ENCODE data around the gene MACROD1. TPM values are rescaled to one million over a fixed set of nuclear protein-coding genes. Genes with fewer than 3 reads are reported as not detected.
A peak's percentile ranks its signal among the peaks of the same experiment; 100 is the strongest.

Gene MACROD1
- total and polyA plus RNA-seq, 9 of the 15 experiments (the other 6 are each of a cell fraction or from before 2014, with no cell fraction given) = 1.1 to 60.0 (median 26.4) TPM

DNA sequence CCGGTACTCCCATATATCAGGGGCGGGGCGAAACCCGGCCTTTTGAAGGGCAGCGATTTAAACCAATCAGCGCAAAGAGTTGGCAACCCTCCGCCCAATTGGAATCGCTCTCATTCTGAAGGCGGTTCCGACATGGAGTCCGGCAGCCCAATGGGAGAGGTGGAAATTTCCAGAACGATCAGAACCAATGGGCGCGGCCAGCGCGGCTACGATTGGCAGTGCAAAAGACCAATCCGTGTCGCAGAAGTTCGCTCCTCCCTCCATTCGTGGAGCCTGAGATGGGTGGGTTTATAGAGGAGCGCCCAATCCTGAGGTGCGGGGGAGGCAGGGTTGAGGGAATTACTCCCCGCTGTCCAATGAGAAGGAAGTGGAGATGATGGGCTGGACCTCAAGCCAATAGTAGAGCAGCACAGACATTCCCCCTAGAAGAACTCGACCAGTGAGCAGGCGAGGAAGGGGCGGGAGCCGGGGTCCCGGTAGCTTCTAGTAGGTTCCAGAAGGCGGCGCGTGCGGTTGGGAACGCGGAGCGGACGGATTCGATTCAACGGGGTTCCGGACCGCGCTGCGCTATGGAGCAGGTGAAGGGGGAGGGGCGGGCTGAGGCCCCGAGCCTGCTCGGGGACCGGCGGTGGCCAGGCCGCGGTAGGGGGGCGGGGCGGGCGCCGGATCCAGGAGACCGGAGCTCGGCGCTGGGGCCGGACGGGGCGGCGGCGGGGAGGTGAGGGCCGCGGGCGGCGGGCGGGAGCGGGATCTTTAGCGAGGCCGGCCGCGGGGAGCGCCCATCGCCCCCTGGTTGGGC is 20.0 kb upstream of the MACROD1 start, which contains the start of gene STIP1 (continued):
- TF ChIP-seq PRDM10 (IDR thresholded peaks at IDR 0.05; ENCODE audit: partially characterized antibody) (no peak), SMAD2 (IDR thresholded peaks at IDR 0.05; ENCODE audit: low read depth, low read length) (no peak), SNRNP70 (optimal IDR thresholded peaks at IDR 0.05; ENCODE audit: low read depth, low read length) (no peak), KDM2B (CRISPR knock-in tag; IDR thresholded peaks at IDR 0.05) (no peak), PATZ1 (CRISPR knock-in tag; IDR thresholded peaks at IDR 0.05; ENCODE audit: borderline replicate concordance) (no peak), CHD4 (IDR thresholded peaks at IDR 0.05; ENCODE audit: insufficient read depth, insufficient replicate concordance, low read depth, low read length, poor library complexity, severe bottlenecking) (no peak), MTA2 (IDR thresholded peaks at IDR 0.05; ENCODE audit: low read depth) (no peak), E2F6 (IDR thresholded peaks at IDR 0.05; ENCODE audit: borderline replicate concordance in 1 of 2, extremely low read depth in 1 of 2, insufficient read depth in 1 of 2, insufficient read length in 1 of 2, low read depth in 1 of 2, low read length in 1 of 2, poor library complexity in 1 of 2, severe bottlenecking in 1 of 2) (peak; percentile 73 to 76), NUFIP1 (IDR thresholded peaks at IDR 0.05; ENCODE audit: partially characterized antibody) (no peak), JUND (IDR thresholded peaks at IDR 0.05; ENCODE audit: borderline replicate concordance, low read depth, low read length) (0 out of 2 replicates have a peak, but pooled peaks have one; percentile 20), JUND (tag; IDR thresholded peaks at IDR 0.05; ENCODE audit: borderline replicate concordance, low read depth, low read length) (0 out of 3 replicates have a peak, but pooled peaks have one; percentile 21), LCOR (CRISPR knock-in tag; IDR thresholded peaks at IDR 0.05) (peak; percentile 53; the same call in 1 of the 2 replicates), SMARCA4 (IDR thresholded peaks at IDR 0.05) (no peak), GMEB1 (CRISPR knock-in tag; IDR thresholded peaks at IDR 0.05) (no peak), NCOR1 (IDR thresholded peaks at IDR 0.05) (no peak), ZNF384 (IDR thresholded peaks at IDR 0.05; ENCODE audit: low read depth, low read length) (no peak)
- TF ChIP-seq, protein P1, sequence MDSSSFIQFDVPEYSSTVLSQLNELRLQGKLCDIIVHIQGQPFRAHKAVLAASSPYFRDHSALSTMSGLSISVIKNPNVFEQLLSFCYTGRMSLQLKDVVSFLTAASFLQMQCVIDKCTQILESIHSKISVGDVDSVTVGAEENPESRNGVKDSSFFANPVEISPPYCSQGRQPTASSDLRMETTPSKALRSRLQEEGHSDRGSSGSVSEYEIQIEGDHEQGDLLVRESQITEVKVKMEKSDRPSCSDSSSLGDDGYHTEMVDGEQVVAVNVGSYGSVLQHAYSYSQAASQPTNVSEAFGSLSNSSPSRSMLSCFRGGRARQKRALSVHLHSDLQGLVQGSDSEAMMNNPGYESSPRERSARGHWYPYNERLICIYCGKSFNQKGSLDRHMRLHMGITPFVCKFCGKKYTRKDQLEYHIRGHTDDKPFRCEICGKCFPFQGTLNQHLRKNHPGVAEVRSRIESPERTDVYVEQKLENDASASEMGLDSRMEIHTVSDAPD (CRISPR knock-in tag; IDR thresholded peaks at IDR 0.05) = no peak
